Measurements from ENCODE around the gene ARSJ. TPM values are rescaled to one million over a fixed set of nuclear protein-coding genes. Genes with fewer than 3 reads are reported as not detected.

ARSJ gene
- total and polyA plus RNA-seq, 4 donors, result 2.3 to 20.6 (median 6.6) TPM

DNA sequence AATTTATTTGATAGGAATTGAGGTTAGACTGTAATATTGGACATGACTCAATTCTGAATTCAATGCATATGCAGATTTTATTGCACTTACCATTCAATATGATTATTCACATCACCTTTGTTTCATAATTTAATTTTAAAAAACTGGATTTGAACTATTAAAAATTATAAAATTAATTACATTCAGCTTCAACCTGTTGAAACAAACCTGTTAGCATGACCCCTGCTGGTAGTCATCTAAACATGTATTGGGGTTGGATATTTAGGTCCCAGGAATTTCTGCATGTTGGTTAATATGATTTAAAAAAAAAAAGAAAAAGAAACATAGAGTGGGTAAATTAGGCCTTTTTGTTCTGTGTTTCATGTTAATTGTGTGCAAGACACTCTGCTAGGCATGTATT, 85.9 kb downstream of the ARSJ start:
- peaks cover 0 to 5% (median 0%) of the 10 kb centered on the region in 4 donors for H3K9me3 ChIP-seq (ENCODE audit: control insufficient read depth in 4 of 4, insufficient read depth in 3 of 4, low read length in 3 of 4)
- no peak for DNase-seq
- H3K36me3 ChIP-seq (ENCODE audit: control insufficient read depth in 4 of 4, insufficient read depth in 4 of 4, low read length in 4 of 4), result peaks cover 0 to 5% (median 0%) of the 10 kb centered on the region in 4 donors
- TF ChIP-seq, protein P1, sequence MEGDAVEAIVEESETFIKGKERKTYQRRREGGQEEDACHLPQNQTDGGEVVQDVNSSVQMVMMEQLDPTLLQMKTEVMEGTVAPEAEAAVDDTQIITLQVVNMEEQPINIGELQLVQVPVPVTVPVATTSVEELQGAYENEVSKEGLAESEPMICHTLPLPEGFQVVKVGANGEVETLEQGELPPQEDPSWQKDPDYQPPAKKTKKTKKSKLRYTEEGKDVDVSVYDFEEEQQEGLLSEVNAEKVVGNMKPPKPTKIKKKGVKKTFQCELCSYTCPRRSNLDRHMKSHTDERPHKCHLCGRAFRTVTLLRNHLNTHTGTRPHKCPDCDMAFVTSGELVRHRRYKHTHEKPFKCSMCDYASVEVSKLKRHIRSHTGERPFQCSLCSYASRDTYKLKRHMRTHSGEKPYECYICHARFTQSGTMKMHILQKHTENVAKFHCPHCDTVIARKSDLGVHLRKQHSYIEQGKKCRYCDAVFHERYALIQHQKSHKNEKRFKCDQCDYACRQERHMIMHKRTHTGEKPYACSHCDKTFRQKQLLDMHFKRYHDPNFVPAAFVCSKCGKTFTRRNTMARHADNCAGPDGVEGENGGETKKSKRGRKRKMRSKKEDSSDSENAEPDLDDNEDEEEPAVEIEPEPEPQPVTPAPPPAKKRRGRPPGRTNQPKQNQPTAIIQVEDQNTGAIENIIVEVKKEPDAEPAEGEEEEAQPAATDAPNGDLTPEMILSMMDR (IDR thresholded peaks at IDR 0.05; ENCODE audit: control extremely low read depth, extremely low read depth), result no peak
- H3K27me3 ChIP-seq (ENCODE audit: control insufficient read depth in 3 of 3, insufficient read depth in 3 of 3, low read length in 2 of 3), result no peaks in the 10 kb centered on the region
- no peak overlapping the region for H3K9ac ChIP-seq (ENCODE audit: insufficient read depth in 1 of 2, low read length in 2 of 2)
- no peak overlapping the region for H3K27ac ChIP-seq (ENCODE audit: low read depth in 1 of 2, low read length in 1 of 2)
- ATAC-seq (ENCODE audit: insufficient read depth, low FRiP score), result no peak
- no peaks in the 10 kb centered on the region for H3K4me1 ChIP-seq (ENCODE audit: control insufficient read depth in 5 of 5, insufficient read depth in 5 of 5, low read length in 5 of 5)
- no peak overlapping the region for H3K4me3 ChIP-seq

DNA sequence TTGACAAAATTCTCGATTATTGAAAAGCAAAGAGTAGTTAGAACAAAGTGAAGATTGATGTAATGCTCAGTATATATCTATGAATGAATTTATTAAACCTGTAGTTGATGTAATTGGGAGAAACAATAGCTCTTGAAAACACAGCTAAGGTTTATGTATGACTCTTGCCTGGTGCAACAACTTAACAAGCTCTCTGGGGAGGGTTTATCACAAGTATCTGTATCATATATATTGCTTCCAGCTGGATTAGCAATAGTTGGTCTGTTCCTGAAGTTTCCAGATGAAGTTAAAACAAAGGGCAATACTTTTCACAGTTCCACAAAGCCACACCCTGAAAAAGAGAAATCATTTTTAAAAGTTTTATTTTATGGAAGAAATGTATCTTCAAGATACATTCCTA, 91.4 kb downstream of the ARSJ start:
- ATAC-seq (ENCODE audit: insufficient read depth, low FRiP score) (no peak), DNase-seq (no peak)
- H3K4me3 ChIP-seq, result no peak overlapping the region
- TF ChIP-seq, protein P1 (IDR thresholded peaks at IDR 0.05; ENCODE audit: control extremely low read depth, extremely low read depth), result no peak
- H3K9me3 ChIP-seq (ENCODE audit: control insufficient read depth in 4 of 4, insufficient read depth in 3 of 4, low read length in 3 of 4), result no peaks in the 10 kb centered on the region
- 83 to 84% methylated on average over 1 of the region's 1 CpG for WGBS, 2 donors
- no peak overlapping the region for H3K9ac ChIP-seq (ENCODE audit: insufficient read depth in 1 of 2, low read length in 2 of 2)
- H3K27me3 ChIP-seq (ENCODE audit: control insufficient read depth in 3 of 3, insufficient read depth in 3 of 3, low read length in 2 of 3), result no peaks in the 10 kb centered on the region
- H3K36me3 ChIP-seq (ENCODE audit: control insufficient read depth in 4 of 4, insufficient read depth in 4 of 4, low read length in 4 of 4), result no peaks in the 10 kb centered on the region
- H3K4me1 ChIP-seq (ENCODE audit: control insufficient read depth in 5 of 5, insufficient read depth in 5 of 5, low read length in 5 of 5), result peaks cover 0 to under 1% (median 0%) of the 10 kb centered on the region in 5 donors
- no peak overlapping the region for H3K27ac ChIP-seq (ENCODE audit: low read depth in 1 of 2, low read length in 1 of 2)

DNA sequence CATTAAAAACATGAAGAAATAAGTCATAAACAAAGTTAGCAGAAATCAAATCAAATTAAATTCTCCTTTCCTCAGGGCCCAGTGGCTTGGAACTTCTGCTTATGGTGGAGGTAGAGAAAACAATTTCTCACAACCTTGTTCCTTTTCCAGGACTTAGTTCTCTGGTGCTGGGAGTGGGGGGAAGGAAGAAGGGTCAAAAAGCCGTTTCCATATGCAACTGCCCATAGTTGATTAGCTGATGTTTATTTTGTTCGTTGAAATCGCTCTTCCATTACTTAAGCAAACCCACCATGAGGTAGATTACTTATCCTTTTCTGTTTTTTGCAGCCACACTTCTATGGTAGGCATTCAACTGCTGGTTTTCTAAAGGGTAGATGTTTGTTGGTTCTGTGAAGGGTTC, 94.2 kb downstream of the ARSJ start:
- ATAC-seq (ENCODE audit: insufficient read depth, low FRiP score) (no peak), DNase-seq (no peak)
- TF ChIP-seq, protein P1 (IDR thresholded peaks at IDR 0.05; ENCODE audit: control extremely low read depth, extremely low read depth), result no peak
- WGBS, 2 donors, result 80 to 87% methylated on average over 3 of the region's 3 CpGs
- Histone ChIP-seq H3K9ac (ENCODE audit: insufficient read depth in 1 of 2, low read length in 2 of 2) (no peak overlapping the region), H3K9me3 (ENCODE audit: control insufficient read depth in 4 of 4, insufficient read depth in 3 of 4, low read length in 3 of 4) (no peaks in the 10 kb centered on the region), H3K36me3 (ENCODE audit: control insufficient read depth in 4 of 4, insufficient read depth in 4 of 4, low read length in 4 of 4) (no peaks in the 10 kb centered on the region), H3K27me3 (ENCODE audit: control insufficient read depth in 3 of 3, insufficient read depth in 3 of 3, low read length in 2 of 3) (no peaks in the 10 kb centered on the region), H3K27ac (ENCODE audit: low read depth in 1 of 2, low read length in 1 of 2) (no peak overlapping the region), H3K4me1 (ENCODE audit: control insufficient read depth in 5 of 5, insufficient read depth in 5 of 5, low read length in 5 of 5) (peaks cover 0 to 5% (median 0%) of the 10 kb centered on the region in 5 donors), H3K4me3 (no peak overlapping the region)

DNA sequence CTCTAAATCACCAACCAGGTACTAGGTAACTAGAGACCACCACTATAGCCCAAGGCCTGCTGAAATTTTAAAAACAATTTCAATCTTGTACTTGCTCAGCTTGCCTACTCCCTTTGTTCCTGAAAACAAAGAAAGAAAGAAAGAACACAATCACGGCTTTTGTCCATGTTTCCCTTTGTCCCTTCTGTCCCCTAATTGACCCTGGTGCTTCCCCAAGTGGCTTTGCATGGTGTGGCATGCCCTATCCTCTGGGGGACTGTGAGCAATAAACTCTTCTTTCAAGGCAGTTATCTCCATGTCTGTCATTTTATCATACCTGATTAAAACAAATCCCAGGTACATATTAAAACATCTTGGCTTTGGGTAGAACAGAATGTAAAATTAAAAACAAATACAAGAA, 94.8 kb downstream of the ARSJ start:
- 79 to 89% methylated on average over 1 of the region's 1 CpG for WGBS, 2 donors
- TF ChIP-seq, protein P1 (IDR thresholded peaks at IDR 0.05; ENCODE audit: control extremely low read depth, extremely low read depth), result no peak
- no peak overlapping the region for H3K9ac ChIP-seq (ENCODE audit: insufficient read depth in 1 of 2, low read length in 2 of 2)
- H3K27me3 ChIP-seq (ENCODE audit: control insufficient read depth in 3 of 3, insufficient read depth in 3 of 3, low read length in 2 of 3), result no peaks in the 10 kb centered on the region
- H3K4me3 ChIP-seq, result no peak overlapping the region
- no peak overlapping the region for H3K27ac ChIP-seq (ENCODE audit: low read depth in 1 of 2, low read length in 1 of 2)
- no peak for DNase-seq
- H3K9me3 ChIP-seq (ENCODE audit: control insufficient read depth in 4 of 4, insufficient read depth in 3 of 4, low read length in 3 of 4), result no peaks in the 10 kb centered on the region
- H3K36me3 ChIP-seq (ENCODE audit: control insufficient read depth in 4 of 4, insufficient read depth in 4 of 4, low read length in 4 of 4), result no peaks in the 10 kb centered on the region
- peaks cover 0 to 8% (median 0%) of the 10 kb centered on the region in 5 donors for H3K4me1 ChIP-seq (ENCODE audit: control insufficient read depth in 5 of 5, insufficient read depth in 5 of 5, low read length in 5 of 5)
- no peak for ATAC-seq (ENCODE audit: insufficient read depth, low FRiP score)

Data from lung (tissue), 12 donors.